GM10248 (cell line): ENCODE results near the gene NRXN2.

Experiments used
- CTCF ChIA-PET: fragments of 300-600 bp; sonication (Branson Sonifier 250); formaldehyde crosslinking; extraction: SDS; loops from one replicate; lab custom pipeline; 2021; ENCODE audit warnings: antibody characterized with exemption; lab: Yijun Ruan, JAX
- POLR2A ChIA-PET: fragments of 350-650 bp; sonication (Branson Sonifier 250); formaldehyde crosslinking; extraction: SDS; loops from one replicate; lab custom pipeline; 2020; ENCODE audit warnings: antibody characterized with exemption; lab: Yijun Ruan, JAX
- DNase-seq: peaks from one replicate; pipeline ENCODE4 v3.0.0; 2012; ENCODE audit errors: extremely low spot score
- CTCF ChIP-seq: IDR thresholded peaks from 2 replicates; pipeline ENCODE4 v1.5.1; 2012; ENCODE audit warnings: mild to moderate bottlenecking, low read depth; ENCODE audit errors: extremely low read depth, missing control alignments, control extremely low read depth

The NRXN2 gene

GRCh38 chr11:64641596-64642417 lies 81.2 kb downstream of the NRXN2 start:
- POLR2A ChIA-PET, result no interaction called here

GRCh38 chr11:64639885-64640284 lies 83.1 kb downstream of the NRXN2 start:
- no peak for TF ChIP-seq CTCF
- CTCF ChIA-PET, result interaction anchor here (1.1 to 1.7 kb wide), 4 partner anchors 8 to 190 kb away, joined by 3 to 6 read pairs (median 3); no protein-coding TSS in a partner anchor
- no peak for DNase-seq
- POLR2A ChIA-PET, result no interaction called here

More at GRCh38 chr11:64641596-64642417, 81.2 kb downstream of the NRXN2 start:
- CTCF ChIA-PET, result no interaction called here
- no peak for TF ChIP-seq CTCF
- no peak for DNase-seq

GRCh38 chr11:64638829-64639228 lies 84.2 kb downstream of the NRXN2 start:
- no peak for DNase-seq
- TF ChIP-seq CTCF, result no peak
- POLR2A ChIA-PET, result no interaction called here
- CTCF ChIA-PET, result interaction anchor here (1.1 to 1.7 kb wide), 5 partner anchors 9 to 189 kb away, joined by 3 to 6 read pairs (median 3); no protein-coding TSS in a partner anchor

- POLR2A ChIA-PET, result no interaction called here
- no peak for DNase-seq
- no peak for TF ChIP-seq CTCF
- CTCF ChIA-PET, result interaction anchor here (1.2 to 1.6 kb wide), 3 partner anchors 10 to 50 kb away, joined by 3 read pairs; no protein-coding TSS in a partner anchor
Measured at GRCh38 chr11:64638018-64638665, 84.9 kb downstream of the NRXN2 start.

GRCh38 chr11:64637334-64638017 lies 85.5 kb downstream of the NRXN2 start:
- no peak for DNase-seq
- TF ChIP-seq CTCF, result no peak
- CTCF ChIA-PET, result no interaction called here
- POLR2A ChIA-PET, result no interaction called here

- no peak for TF ChIP-seq CTCF
- ChIA-PET POLR2A (no interaction called here), CTCF (interaction anchor here (1.0 to 2.3 kb wide), 3 partner anchors 8 to 18 kb away, joined by 3 to 6 read pairs (median 5); no protein-coding TSS in a partner anchor)
- no peak for DNase-seq
Measured at GRCh38 chr11:64633555-64634159, 89.3 kb downstream of the NRXN2 start.
